Measurements from ENCODE around the gene SEMA4D. TPM values are rescaled to one million over a fixed set of nuclear protein-coding genes. Genes with fewer than 3 reads are reported as not detected.

Gene SEMA4D
- total RNA-seq (10 to 100 TPM; 16.2 to 51.0 (median 21.3) TPM), polyA plus RNA-seq (1 to 10 TPM; 2.3 to 8.9 TPM)
- long read RNA-seq, donor 1, transcript SEMA4D-213 (20 exons, 3,594 nt) = major isoform, 6 of 38 reads
- long read RNA-seq, donor 1, partial matches to known transcripts = 17 of 38 reads
- long read RNA-seq, donor 1, other reads (novel, unspliced or antisense) = 15 of 38 reads
- long read RNA-seq, donor 2, transcript SEMA4D-213 (20 exons, 3,594 nt) = major isoform, 13 of 57 reads
- long read RNA-seq, donor 2, partial matches to known transcripts = 18 of 57 reads
- long read RNA-seq, donor 2, other reads (novel, unspliced or antisense) = 25 of 57 reads
- long read RNA-seq, donor 3, partial matches to known transcripts = 89 of 110 reads
- long read RNA-seq, donor 3, other reads (novel, unspliced or antisense) = 16 of 110 reads

- DNase-seq (peak; percentile 64 to 82), ATAC-seq (peak in 7 of 8 donors; percentile 67 to 81 (median 77))
- H3K9me3 ChIP-seq = no peaks in the 10 kb centered on the region
- H3K27ac ChIP-seq = peak within 1 kb of the TSS in 7 of 10 donors; percentile 28 to 90 (median 45)
- no peaks in the 10 kb centered on the region for H3K27me3 ChIP-seq
- intact Hi-C loops (cut with DNase I) = loop anchor here in 1 of 10 donors (10.0 kb wide), 1 partner anchor 53 kb away; no protein-coding TSS in a partner anchor
- 13 to 25% methylated on average over 20 to 40 of the region's 42 CpGs for WGBS, 2 donors
- H3K4me3 ChIP-seq = peak within 1 kb of the TSS; percentile 53 to 77 (median 72)
- TF ChIP-seq, protein P1, sequence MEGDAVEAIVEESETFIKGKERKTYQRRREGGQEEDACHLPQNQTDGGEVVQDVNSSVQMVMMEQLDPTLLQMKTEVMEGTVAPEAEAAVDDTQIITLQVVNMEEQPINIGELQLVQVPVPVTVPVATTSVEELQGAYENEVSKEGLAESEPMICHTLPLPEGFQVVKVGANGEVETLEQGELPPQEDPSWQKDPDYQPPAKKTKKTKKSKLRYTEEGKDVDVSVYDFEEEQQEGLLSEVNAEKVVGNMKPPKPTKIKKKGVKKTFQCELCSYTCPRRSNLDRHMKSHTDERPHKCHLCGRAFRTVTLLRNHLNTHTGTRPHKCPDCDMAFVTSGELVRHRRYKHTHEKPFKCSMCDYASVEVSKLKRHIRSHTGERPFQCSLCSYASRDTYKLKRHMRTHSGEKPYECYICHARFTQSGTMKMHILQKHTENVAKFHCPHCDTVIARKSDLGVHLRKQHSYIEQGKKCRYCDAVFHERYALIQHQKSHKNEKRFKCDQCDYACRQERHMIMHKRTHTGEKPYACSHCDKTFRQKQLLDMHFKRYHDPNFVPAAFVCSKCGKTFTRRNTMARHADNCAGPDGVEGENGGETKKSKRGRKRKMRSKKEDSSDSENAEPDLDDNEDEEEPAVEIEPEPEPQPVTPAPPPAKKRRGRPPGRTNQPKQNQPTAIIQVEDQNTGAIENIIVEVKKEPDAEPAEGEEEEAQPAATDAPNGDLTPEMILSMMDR (IDR thresholded peaks at IDR 0.05) = no peak
- no peaks in the 10 kb centered on the region for H3K36me3 ChIP-seq
- H3K4me1 ChIP-seq = peaks cover 0 to 71% (median 11%) of the 10 kb centered on the region in 9 donors
Observed at GRCh38 chr9:89497978-89498851, at the start of gene SEMA4D. SEMA4D (minus strand) TSS chr9:89498113; CDS start chr9:89405456, 92,657 bp downstream.

- Histone ChIP-seq H3K4me1 (peaks cover 0 to 22% (median 0%) of the 10 kb centered on the region in 9 donors), H3K36me3 (no peaks in the 10 kb centered on the region), H3K27ac (no peak overlapping the region), H3K27me3 (no peaks in the 10 kb centered on the region), H3K9me3 (peaks cover 0 to 27% (median 6%) of the 10 kb centered on the region in 11 donors), H3K4me3 (no peak overlapping the region)
- intact Hi-C loops (cut with DNase I) = loop anchor here in 6 of 10 donors (5.0 to 10.0 kb wide), 6 partner anchors 102 to 230 kb away; partner anchors contain the start of gene SECISBP2 (in 2 of the 6)
- ATAC-seq (no peak), DNase-seq (no peak)
- WGBS, 2 donors = 95 to 98% methylated on average over 1 of the region's 1 CpG
- TF ChIP-seq, protein P1 (IDR thresholded peaks at IDR 0.05) = no peak
Observed at GRCh38 chr9:89547000-89547399, 49.1 kb upstream of the SEMA4D start.

GRCh38 chr9:89544279-89544661, 46.4 kb upstream of the SEMA4D start:
- Histone ChIP-seq H3K27ac (no peak overlapping the region), H3K27me3 (no peaks in the 10 kb centered on the region), H3K9me3 (peaks cover 0 to 27% (median 6%) of the 10 kb centered on the region in 11 donors), H3K36me3 (no peaks in the 10 kb centered on the region), H3K4me3 (no peak overlapping the region), H3K4me1 (peaks cover 0 to 15% (median 0%) of the 10 kb centered on the region in 9 donors)
- TF ChIP-seq, protein P1 (IDR thresholded peaks at IDR 0.05) = no peak
- intact Hi-C loops (cut with DNase I) = loop anchor here in 3 of 10 donors (10.0 kb wide), 3 partner anchors 99 to 189 kb away; no protein-coding TSS in a partner anchor
- ATAC-seq (no peak), DNase-seq (no peak)
- WGBS, 2 donors = 68 to 76% methylated on average over 5 of the region's 5 CpGs

Measured in heart right ventricle (tissue), 16 donors.